ENCODE data around the gene CCDC85C. TPM values are rescaled to one million over a fixed set of nuclear protein-coding genes. Genes with fewer than 3 reads are reported as not detected.

The CCDC85C gene
- total and polyA plus RNA-seq, 4 donors: 4.0 to 23.9 (median 9.6) TPM

- DNase-seq (ENCODE audit: low spot score): no peak
- Histone ChIP-seq H3K27me3 (ENCODE audit: control insufficient read depth in 4 of 4, insufficient read depth in 4 of 4, low read length in 3 of 4) (no peaks in the 10 kb centered on the region), H3K27ac (ENCODE audit: low read depth in 1 of 2, low read length in 2 of 2) (peak overlapping the region; percentile 73), H3K4me1 (ENCODE audit: control insufficient read depth in 4 of 4, insufficient read depth in 4 of 4, low read length in 3 of 4) (peaks cover 24 to 82% (median 73%) of the 10 kb centered on the region in 4 donors), H3K9ac (ENCODE audit: low read depth in 1 of 2, low read length in 2 of 2) (no peak overlapping the region), H3K9me3 (ENCODE audit: control insufficient read depth in 4 of 4, low read length in 3 of 4) (no peaks in the 10 kb centered on the region), H3K36me3 (ENCODE audit: control insufficient read depth in 4 of 4, insufficient read depth in 3 of 4, low read depth in 1 of 4, low read length in 3 of 4) (no peaks in the 10 kb centered on the region), H3K4me3 (ENCODE audit: low read depth in 1 of 3, low read length in 3 of 3) (no peak overlapping the region)
- WGBS: 97% methylated on average over 13 of the region's 13 CpGs
- TF ChIP-seq FOXA2 (IDR thresholded peaks at IDR 0.05) (no peak), REST (IDR thresholded peaks at IDR 0.05) (no peak)
Observed at GRCh38 chr14:99560403-99560802, 43.6 kb downstream of the CCDC85C start.

GRCh38 chr14:99559286-99559990 is 44.6 kb downstream of the CCDC85C start:
- Histone ChIP-seq H3K9ac (ENCODE audit: low read depth in 1 of 2, low read length in 2 of 2) (no peak overlapping the region), H3K27ac (ENCODE audit: low read depth in 1 of 2, low read length in 2 of 2) (peak overlapping the region in 1 of 2 donors; percentile 16), H3K9me3 (ENCODE audit: control insufficient read depth in 4 of 4, low read length in 3 of 4) (no peaks in the 10 kb centered on the region), H3K4me1 (ENCODE audit: control insufficient read depth in 4 of 4, insufficient read depth in 4 of 4, low read length in 3 of 4) (peaks cover 20 to 82% (median 72%) of the 10 kb centered on the region in 4 donors), H3K4me3 (ENCODE audit: low read depth in 1 of 3, low read length in 3 of 3) (no peak overlapping the region), H3K36me3 (ENCODE audit: control insufficient read depth in 4 of 4, insufficient read depth in 3 of 4, low read depth in 1 of 4, low read length in 3 of 4) (no peaks in the 10 kb centered on the region), H3K27me3 (ENCODE audit: control insufficient read depth in 4 of 4, insufficient read depth in 4 of 4, low read length in 3 of 4) (no peaks in the 10 kb centered on the region)
- DNase-seq (ENCODE audit: low spot score): no peak
- WGBS: 78% methylated on average over 16 of the region's 16 CpGs
- TF ChIP-seq EGR1 (IDR thresholded peaks at IDR 0.05; ENCODE audit: low read depth in 2 of 2) (no peak), RXRA (IDR thresholded peaks at IDR 0.05) (no peak), ZBTB33 (IDR thresholded peaks at IDR 0.05) (no peak), SP1 (IDR thresholded peaks at IDR 0.05) (no peak), ATF3 (IDR thresholded peaks at IDR 0.05) (no peak)

GRCh38 chr14:99556134-99556791 is 47.7 kb downstream of the CCDC85C start:
- no peaks in the 10 kb centered on the region for H3K27me3 ChIP-seq (ENCODE audit: control insufficient read depth in 4 of 4, insufficient read depth in 4 of 4, low read length in 3 of 4)
- H3K9me3 ChIP-seq (ENCODE audit: control insufficient read depth in 4 of 4, low read length in 3 of 4): no peaks in the 10 kb centered on the region
- H3K4me1 ChIP-seq (ENCODE audit: control insufficient read depth in 4 of 4, insufficient read depth in 4 of 4, low read length in 3 of 4): peaks cover 32 to 81% (median 68%) of the 10 kb centered on the region in 4 donors
- peak overlapping the region; percentile 79 for H3K27ac ChIP-seq (ENCODE audit: low read depth in 1 of 2, low read length in 2 of 2)
- peak; percentile 29 to 47 for TF ChIP-seq HNF4A (conservative IDR thresholded peaks at IDR 0.05)
- no peak for TF ChIP-seq CTCF (IDR thresholded peaks at IDR 0.05; ENCODE audit: low read depth, low read length, missing input control)
- H3K4me3 ChIP-seq (ENCODE audit: low read depth in 1 of 3, low read length in 3 of 3): no peak overlapping the region
- WGBS: 82% methylated on average over 10 of the region's 10 CpGs
- DNase-seq (ENCODE audit: low spot score): no peak
- no peak overlapping the region for H3K9ac ChIP-seq (ENCODE audit: low read depth in 1 of 2, low read length in 2 of 2)
- no peaks in the 10 kb centered on the region for H3K36me3 ChIP-seq (ENCODE audit: control insufficient read depth in 4 of 4, insufficient read depth in 3 of 4, low read depth in 1 of 4, low read length in 3 of 4)

Data from liver (tissue), 9 donors.